Endometrial microvascular endothelial cells (primary cell): ENCODE data around the gene ANKRD31. TPM values are rescaled to one million over a fixed set of nuclear protein-coding genes. Genes with fewer than 3 reads are reported as not detected.
"Not testable (repeated sequence)": the region's sequence is repeated elsewhere in the genome, so short reads cannot be mapped to it uniquely, and the experiment has no call there.

ENCODE experiments used
- in situ Hi-C: cut with HindIII; loops from 2 replicates; pipeline ENCODE4 v1.10.0; 2017; ENCODE audit warnings: low sequenced_read_pairs, low pct_unique_long_range_greater_than_20kb; ENCODE audit errors: inconsistent ontology term
- total RNA-seq: library from RNA; depleted of rRNA; stranded (reverse); fragments of >200 nt; gene quantifications from one replicate; pipeline ENCODE4 v1.2.3, GENCODE V29; 2015; ENCODE audit errors: inconsistent ontology term

The ANKRD31 gene
- not detected for total RNA-seq

DNA sequence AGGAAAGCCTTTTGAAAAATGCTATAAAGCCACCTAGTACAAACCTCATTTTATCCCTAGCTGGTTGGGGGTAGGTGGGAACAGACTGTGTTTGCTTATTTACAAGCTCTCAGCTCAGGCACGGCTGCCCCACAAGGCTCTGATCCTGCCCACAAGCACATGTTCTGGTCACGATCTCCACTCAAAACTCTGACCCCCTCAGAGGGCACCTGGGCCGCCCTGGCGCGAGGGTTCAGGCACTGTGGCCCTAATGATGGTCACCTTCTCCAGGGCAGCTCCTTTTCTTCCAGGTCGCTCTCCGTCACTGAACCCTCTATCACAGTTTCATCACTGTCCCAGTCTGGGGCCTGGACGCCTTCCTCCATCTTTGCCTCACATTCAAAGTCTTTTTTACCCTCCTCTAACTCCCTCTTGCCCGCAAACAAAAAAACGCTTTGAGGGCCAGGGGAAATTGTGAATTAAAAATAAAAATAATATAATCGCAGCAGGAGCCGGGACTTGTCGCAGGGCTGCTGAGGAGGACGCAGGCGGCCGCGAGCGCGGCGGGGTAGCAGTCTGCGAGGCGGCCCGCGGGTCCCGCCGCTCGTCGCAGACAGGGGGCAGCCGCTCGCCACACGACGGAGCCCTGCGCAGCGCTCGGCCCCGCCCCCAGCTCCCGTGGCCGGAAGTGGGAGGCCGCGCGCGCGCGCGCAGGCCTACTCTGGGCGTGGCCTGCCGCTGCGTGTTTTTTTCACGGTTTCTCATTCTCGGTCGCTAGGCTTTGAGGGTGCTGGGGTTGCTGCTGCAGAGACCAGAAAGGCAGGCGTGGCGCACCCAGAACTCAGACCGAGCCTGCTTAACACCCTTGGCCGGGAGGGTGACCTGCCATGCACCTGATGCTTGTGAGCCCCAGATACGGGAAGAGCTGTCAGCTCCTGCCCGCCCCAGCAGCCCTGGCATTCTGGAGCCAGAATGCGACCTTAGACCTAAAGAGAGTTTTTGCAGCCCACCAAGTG lies at the start of gene ANKRD31:
ANKRD31 (minus strand) TSS at position 557 of the 995 bp plus-strand sequence; CDS start at position 365, 192 bp downstream.
- in situ Hi-C loops: no loop called here

GRCh38 chr5:75286211-75286773 lies 49.6 kb upstream of the ANKRD31 start:
- in situ Hi-C loops: no loop called here

DNA sequence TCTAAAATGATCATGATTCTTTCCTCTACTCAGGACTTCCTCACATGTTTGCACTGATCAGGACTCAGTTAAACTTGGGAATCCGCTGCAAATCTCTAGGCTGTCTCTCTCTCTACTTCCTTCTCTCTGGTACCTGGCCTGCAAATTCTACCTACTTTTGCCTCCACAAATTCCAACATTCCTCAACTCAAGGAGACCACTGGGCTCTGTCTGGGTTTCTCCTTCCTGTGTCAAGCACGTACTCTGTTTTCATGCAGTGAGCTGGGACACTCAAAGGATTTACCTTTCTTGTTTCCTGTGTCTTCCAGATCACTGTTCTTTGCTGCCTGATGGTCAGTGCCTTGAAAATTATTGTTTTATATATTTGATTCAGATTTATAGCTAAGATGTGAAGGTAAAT lies 45.9 kb upstream of the ANKRD31 start:
- in situ Hi-C loops: no loop called here

- in situ Hi-C loops: no loop called here
Measured at GRCh38 chr5:75281716-75282465, 45.2 kb upstream of the ANKRD31 start.

- in situ Hi-C loops: no loop called here
Measured at GRCh38 chr5:75279321-75279720, 42.6 kb upstream of the ANKRD31 start.

- in situ Hi-C loops: no loop called here
Measured at GRCh38 chr5:75277463-75277862, 40.8 kb upstream of the ANKRD31 start.

GRCh38 chr5:75275756-75276155 lies 39.1 kb upstream of the ANKRD31 start:
- in situ Hi-C loops: no loop called here

- in situ Hi-C loops: no loop called here
Measured at GRCh38 chr5:75275147-75275546, 38.5 kb upstream of the ANKRD31 start.

- in situ Hi-C loops: no loop called here
Measured at GRCh38 chr5:75274486-75274885, 37.8 kb upstream of the ANKRD31 start.

GRCh38 chr5:75270605-75271004 lies 33.9 kb upstream of the ANKRD31 start:
- in situ Hi-C loops: not testable (repeated sequence)

- in situ Hi-C loops: no loop called here
Measured at GRCh38 chr5:75265731-75266130, 29.1 kb upstream of the ANKRD31 start.

DNA sequence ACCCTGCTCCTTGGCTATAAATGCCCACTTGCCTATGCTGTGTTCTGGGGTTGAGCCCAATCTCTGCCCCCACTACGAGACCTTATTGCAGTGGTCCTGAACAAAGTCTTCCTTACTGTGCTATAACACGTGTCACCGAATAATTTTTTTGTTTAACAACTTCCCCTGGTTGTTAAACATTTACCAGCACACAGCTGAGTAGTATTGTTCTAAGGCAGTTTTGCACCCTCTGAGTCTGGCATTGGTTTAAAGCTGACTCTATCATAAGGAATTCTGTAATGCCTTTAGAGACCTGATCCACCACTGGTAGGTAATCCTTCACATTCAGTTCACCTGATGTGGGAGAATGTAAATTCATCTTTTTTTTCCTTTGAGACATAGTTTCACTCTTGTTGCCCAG lies 25.6 kb upstream of the ANKRD31 start:
- in situ Hi-C loops: no loop called here

DNA sequence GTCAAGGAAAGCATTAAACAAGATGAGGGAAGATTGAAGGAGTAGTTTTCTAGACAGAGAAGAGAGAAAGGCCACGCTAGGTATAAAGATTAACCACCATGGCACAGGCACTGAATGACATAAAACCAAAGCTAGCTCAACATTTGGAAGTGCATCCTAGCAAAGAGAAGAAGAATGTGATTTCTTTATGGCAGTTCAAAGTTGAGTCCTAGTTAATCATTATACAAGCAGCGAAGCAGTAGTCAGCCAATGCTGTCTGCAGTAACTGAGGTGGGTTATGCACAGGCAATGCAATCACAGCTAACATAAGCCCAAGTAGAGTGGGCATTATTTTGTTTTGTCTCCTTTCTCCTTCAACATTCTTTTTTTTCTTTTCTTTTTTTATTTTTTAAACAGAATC lies 24.0 kb upstream of the ANKRD31 start:
- in situ Hi-C loops: no loop called here

DNA sequence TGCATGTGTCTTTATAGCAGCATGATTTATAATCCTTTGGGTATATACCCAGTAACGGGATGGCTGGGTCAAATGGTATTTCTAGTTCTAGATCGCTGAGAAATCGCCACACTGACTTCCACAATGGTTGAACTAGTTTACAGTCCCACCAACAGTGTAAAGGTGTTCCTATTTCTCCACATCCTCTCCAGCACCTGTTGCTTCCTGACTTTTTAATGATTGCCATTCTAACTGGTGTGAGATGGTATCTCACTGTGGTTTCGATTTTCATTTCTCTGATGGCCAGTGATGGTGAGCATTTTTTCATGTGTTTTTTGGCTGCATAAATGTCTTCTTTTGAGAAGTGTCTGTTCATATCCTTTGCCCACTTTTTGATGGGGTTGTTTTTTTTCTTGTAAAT lies 13.8 kb upstream of the ANKRD31 start:
- in situ Hi-C loops: not testable (repeated sequence)

GRCh38 chr5:75245023-75245422 lies 8.3 kb upstream of the ANKRD31 start:
- in situ Hi-C loops: no loop called here

- in situ Hi-C loops: no loop called here
Measured at GRCh38 chr5:75243510-75243909, 6.8 kb upstream of the ANKRD31 start.

DNA sequence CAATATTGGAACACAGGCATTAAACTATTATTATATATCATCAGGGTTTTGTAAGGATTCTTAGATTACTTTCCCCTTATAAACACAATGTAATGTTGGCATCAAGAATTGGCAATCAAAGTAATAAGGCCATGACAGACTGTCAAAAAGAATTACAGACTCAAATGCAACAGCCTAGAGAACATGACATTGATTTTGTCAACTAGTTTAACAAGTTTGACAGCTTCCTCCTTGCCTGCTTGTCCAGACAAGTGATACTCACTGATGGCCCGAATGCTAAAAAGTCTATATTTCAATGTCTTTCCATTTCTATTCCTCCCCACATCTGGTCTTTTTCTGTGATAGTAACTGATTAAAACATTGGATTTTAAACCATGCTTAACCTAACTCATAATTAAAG lies 6.4 kb upstream of the ANKRD31 start:
- in situ Hi-C loops: no loop called here

DNA sequence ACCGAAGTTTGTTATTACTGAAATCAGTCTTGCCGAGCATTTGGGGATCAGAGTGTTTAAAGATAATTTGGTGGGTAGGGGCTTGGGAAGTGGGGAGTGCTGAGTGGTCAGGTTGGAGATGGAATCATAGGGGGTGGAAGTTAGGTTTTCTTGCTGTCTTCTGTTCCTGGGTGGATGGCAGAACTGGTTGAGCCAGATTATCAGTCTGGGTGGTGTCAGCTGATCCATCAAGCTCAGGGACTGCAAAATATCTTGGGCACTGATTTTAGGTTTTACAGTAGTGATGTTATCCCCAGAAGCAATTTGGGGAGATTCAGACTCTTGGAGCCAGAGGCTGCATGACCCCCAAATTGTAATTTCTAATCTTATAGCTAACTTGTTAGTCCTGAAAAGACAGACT lies 5.4 kb upstream of the ANKRD31 start:
- in situ Hi-C loops: no loop called here

- in situ Hi-C loops: no loop called here
Measured at GRCh38 chr5:75239681-75240080, 3.0 kb upstream of the ANKRD31 start.

DNA sequence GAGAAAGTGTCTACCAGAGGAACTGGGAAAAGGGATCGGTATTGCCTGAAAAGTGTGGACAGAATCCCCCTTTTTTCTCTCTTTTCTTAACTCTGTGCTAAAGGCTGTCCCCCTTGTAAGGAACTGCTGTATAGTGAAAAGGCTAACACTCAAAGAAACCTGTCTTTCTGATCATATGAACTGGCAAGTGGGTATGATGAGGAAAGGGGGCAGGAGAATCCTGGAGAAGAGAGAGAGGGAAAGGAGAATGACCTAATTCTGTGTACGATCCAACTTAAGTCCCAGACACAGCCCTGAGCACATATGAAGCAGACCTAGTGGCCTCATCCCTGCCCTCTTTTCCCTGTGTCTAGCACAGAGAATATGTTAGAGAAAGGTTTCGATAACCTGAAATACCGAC lies 967 bp downstream of the ANKRD31 start:
- in situ Hi-C loops: no loop called here
